Endodermal cell (in vitro differentiated cells): Measurements from ENCODE around the gene NRXN3. TPM values are rescaled to one million over a fixed set of nuclear protein-coding genes. Genes with fewer than 3 reads are reported as not detected.

ENCODE experiments used
- DNase-seq: peaks from one replicate; pipeline ENCODE4 v3.0.0-alpha.2; 2017
- H3K27ac ChIP-seq: 2 replicates; pipeline ENCODE4 v1.5.1; 2013; ENCODE audit warnings: mild to moderate bottlenecking, low read depth, low read length, moderate library complexity
- H3K27me3 ChIP-seq: 2 replicates; pipeline ENCODE4 v1.6.1; 2013; ENCODE audit warnings: mild to moderate bottlenecking, low read length, moderate library complexity; ENCODE audit not compliant: insufficient read depth, control insufficient read depth, poor library complexity, severe bottlenecking
- H3K36me3 ChIP-seq: 2 replicates; pipeline ENCODE4 v1.7.0; 2013; ENCODE audit warnings: mild to moderate bottlenecking, low read length, moderate library complexity; ENCODE audit not compliant: control insufficient read depth, insufficient read depth
- H3K4me1 ChIP-seq: one replicate; pipeline ENCODE4 v1.7.0; 2013; ENCODE audit warnings: low read length; ENCODE audit not compliant: control insufficient read depth, insufficient read depth
- H3K4me3 ChIP-seq: 2 replicates; pipeline ENCODE4 v1.5.1; 2013; ENCODE audit warnings: mild to moderate bottlenecking, low read length, moderate library complexity
- H3K9ac ChIP-seq: 2 replicates; pipeline ENCODE4 v1.6.1; 2013; ENCODE audit warnings: mild to moderate bottlenecking, low read length, moderate library complexity; ENCODE audit not compliant: poor library complexity, severe bottlenecking; ENCODE audit errors: extremely low read depth
- H3K9me3 ChIP-seq: 2 replicates; pipeline ENCODE4 v1.6.1; 2013; ENCODE audit warnings: mild to moderate bottlenecking, low read length, moderate library complexity; ENCODE audit not compliant: control insufficient read depth
- H3K27ac Mint-ChIP-seq: 2 replicates; pipeline ENCODE4 v1.8.0; 2020; ENCODE audit warnings: mixed read lengths
- H3K27me3 Mint-ChIP-seq: 2 replicates; pipeline ENCODE4 v1.8.0; 2021; ENCODE audit warnings: mild to moderate bottlenecking, mixed read lengths; ENCODE audit not compliant: insufficient read depth
- H3K36me3 Mint-ChIP-seq: 2 replicates; pipeline ENCODE4 v1.8.0; 2020; ENCODE audit warnings: low read depth, mixed read lengths
- H3K4me1 Mint-ChIP-seq: 2 replicates; pipeline ENCODE4 v1.8.0; 2020; ENCODE audit warnings: mixed read lengths
- H3K4me3 Mint-ChIP-seq: 2 replicates; pipeline ENCODE4 v1.8.0; 2020; ENCODE audit warnings: mild to moderate bottlenecking, moderate library complexity, mixed read lengths
- H3K9me3 Mint-ChIP-seq: 2 replicates; pipeline ENCODE4 v1.8.0; 2020; ENCODE audit warnings: mild to moderate bottlenecking, mixed read lengths
- CTCF ChIP-seq: fragments of 200-600 bp; sonication (generic); conservative IDR thresholded peaks from 2 replicates; pipeline ENCODE4 v1.5.0; 2021; ENCODE audit warnings: antibody characterized with exemption, mild to moderate bottlenecking
- WGBS, 2 experiments: methylation state at CpG; one replicate each; pipeline versions ENCODE4 v1.1.5 to v1.1.7; 2013; ENCODE audit warnings: missing lambda C conversion rate in 2 of 2, mixed read lengths in 1 of 2; ENCODE audit not compliant: insufficient coverage in 1 of 2, insufficient read length in 1 of 2; 5-methylcytosine and 5-hydroxymethylcytosine counted together
- total RNA-seq, 2 donors: library from RNA; stranded (reverse); fragmentation: NEBNext Ultra II Directional in 1 of 2; extraction: Animal tissue kit (Norgen Biotek cat#: 25700) in 1 of 2; gene quantifications; 2 replicates in 1 of 2; 3 replicates in 1 of 2; pipeline ENCODE4 v1.2.1, GENCODE V29; 2021

Gene NRXN3
- total RNA-seq, 2 donors from 2014 or later = 20.9 to 21.4 TPM

GRCh38 chr14:78359581-78359980, 189.4 kb downstream of the NRXN3 start:
- Histone ChIP-seq H3K4me1 (peaks cover 20% of the 10 kb centered on the region), H3K9ac (no peak overlapping the region), H3K4me3 (no peak overlapping the region), H3K27ac (no peak overlapping the region), H3K9me3 (no peaks in the 10 kb centered on the region), H3K27me3 (no peaks in the 10 kb centered on the region), H3K36me3 (no peaks in the 10 kb centered on the region)
- H3K27ac Mint-ChIP-seq = no peak overlapping the region
- no peaks in the 10 kb centered on the region for H3K36me3 Mint-ChIP-seq
- peaks cover 53% of the 10 kb centered on the region for H3K4me1 Mint-ChIP-seq
- WGBS, 2 experiments = 89 to 94% methylated on average over 5 of the region's 5 CpGs
- no peak overlapping the region for H3K4me3 Mint-ChIP-seq
- no peak for DNase-seq
- H3K9me3 Mint-ChIP-seq = no peaks in the 10 kb centered on the region
- no peak for TF ChIP-seq CTCF
- H3K27me3 Mint-ChIP-seq = no peaks in the 10 kb centered on the region

GRCh38 chr14:78363008-78363407, 192.8 kb downstream of the NRXN3 start:
- Mint-ChIP-seq H3K27me3 (no peaks in the 10 kb centered on the region), H3K4me1 (peaks cover 46% of the 10 kb centered on the region), H3K27ac (no peak overlapping the region), H3K4me3 (no peak overlapping the region), H3K36me3 (peaks cover 5% of the 10 kb centered on the region), H3K9me3 (peaks cover 20% of the 10 kb centered on the region)
- H3K36me3 ChIP-seq = no peaks in the 10 kb centered on the region
- H3K9ac ChIP-seq = no peak overlapping the region
- H3K4me3 ChIP-seq = no peak overlapping the region
- no peak for TF ChIP-seq CTCF
- H3K27me3 ChIP-seq = no peaks in the 10 kb centered on the region
- H3K4me1 ChIP-seq = peaks cover 17% of the 10 kb centered on the region
- no peak for DNase-seq
- peaks cover 19% of the 10 kb centered on the region for H3K9me3 ChIP-seq
- no peak overlapping the region for H3K27ac ChIP-seq
- WGBS, 2 experiments = 91 to 93% methylated on average over 4 of the region's 4 CpGs

- H3K36me3 Mint-ChIP-seq = peaks cover 5% of the 10 kb centered on the region
- H3K4me1 ChIP-seq = peaks cover 7% of the 10 kb centered on the region
- no peak overlapping the region for H3K4me3 Mint-ChIP-seq
- H3K4me3 ChIP-seq = no peak overlapping the region
- peaks cover 18% of the 10 kb centered on the region for H3K27me3 Mint-ChIP-seq
- no peak overlapping the region for H3K27ac Mint-ChIP-seq
- H3K9me3 Mint-ChIP-seq = peaks cover 20% of the 10 kb centered on the region
- no peaks in the 10 kb centered on the region for H3K36me3 ChIP-seq
- H3K27me3 ChIP-seq = no peaks in the 10 kb centered on the region
- H3K9ac ChIP-seq = no peak overlapping the region
- DNase-seq = no peak
- H3K4me1 Mint-ChIP-seq = peaks cover 26% of the 10 kb centered on the region
- TF ChIP-seq CTCF = no peak
- H3K27ac ChIP-seq = no peak overlapping the region
- peaks cover 19% of the 10 kb centered on the region for H3K9me3 ChIP-seq
Measured at GRCh38 chr14:78367355-78367754, 197.2 kb downstream of the NRXN3 start.
